NOMO-1 treated with DMSO at 0.1 percent for 48 hours (cell line): ENCODE data around the gene MRPL30.
"Not testable (repeated sequence)": the region's sequence is repeated elsewhere in the genome, so short reads cannot be mapped to it uniquely, and the experiment has no call there.

Experiments used
- DNase-seq: peaks from one replicate; lab custom pipeline; 2025; ENCODE audit not compliant: unreplicated experiment; lab: John Stamatoyannopoulos, UW

Gene MRPL30

DNA sequence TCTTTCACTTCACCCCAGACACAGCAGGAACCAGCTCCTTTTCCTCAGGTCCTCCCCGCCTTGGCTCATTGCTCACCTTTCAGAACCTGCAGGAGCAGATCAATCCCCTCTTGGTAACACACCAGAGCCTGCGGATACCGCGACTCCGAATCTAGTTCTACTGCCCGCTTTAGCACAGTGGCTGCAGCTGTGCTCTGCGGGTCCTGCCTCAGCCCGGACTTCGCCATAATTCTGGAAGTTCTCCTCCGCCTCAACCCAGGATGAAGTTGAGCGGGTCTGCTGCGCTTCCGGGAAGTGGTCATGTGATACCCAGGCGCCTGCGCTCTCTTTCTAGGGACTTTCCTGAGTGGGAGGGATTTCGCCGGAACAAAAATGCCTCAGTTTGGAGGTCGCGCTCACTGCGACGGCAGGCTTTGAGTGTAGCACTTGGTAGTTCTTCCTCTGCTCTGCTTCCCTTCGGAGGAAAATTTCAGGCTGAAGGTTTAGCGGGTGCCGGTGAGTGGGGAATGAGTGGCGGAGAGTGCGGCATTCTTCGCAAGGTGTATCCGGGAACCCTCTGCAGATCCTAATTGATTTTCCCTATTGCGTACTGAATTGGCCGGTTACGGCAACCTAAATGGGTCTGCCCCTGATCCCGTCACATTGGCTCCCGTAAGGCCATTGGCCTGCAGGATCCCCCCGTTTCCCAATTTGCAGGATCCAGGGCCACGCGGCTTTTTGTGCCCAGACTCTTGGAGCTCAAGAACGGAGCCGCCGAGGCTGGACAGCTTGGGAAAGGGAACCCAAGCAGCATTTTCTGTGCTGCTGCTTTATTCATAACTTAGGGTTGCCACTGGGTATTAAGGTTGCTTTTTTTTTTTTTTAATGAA, at the start of gene MRPL30, which contains the start of gene MITD1:
Gene MRPL30 (plus strand): TSS at position 430 of the 869 bp plus-strand sequence. CDS start 5,020 bp downstream, outside the sequence.
Gene MITD1 (minus strand): TSS at position 304 of the 869 bp plus-strand sequence. CDS start 77 bp downstream, at position 227.
- DNase-seq, result peak; percentile 91

- DNase-seq, result not testable (repeated sequence)
These were observed 45.9 kb upstream of the MRPL30 start for GRCh38 chr2:99135044-99135556.

DNA sequence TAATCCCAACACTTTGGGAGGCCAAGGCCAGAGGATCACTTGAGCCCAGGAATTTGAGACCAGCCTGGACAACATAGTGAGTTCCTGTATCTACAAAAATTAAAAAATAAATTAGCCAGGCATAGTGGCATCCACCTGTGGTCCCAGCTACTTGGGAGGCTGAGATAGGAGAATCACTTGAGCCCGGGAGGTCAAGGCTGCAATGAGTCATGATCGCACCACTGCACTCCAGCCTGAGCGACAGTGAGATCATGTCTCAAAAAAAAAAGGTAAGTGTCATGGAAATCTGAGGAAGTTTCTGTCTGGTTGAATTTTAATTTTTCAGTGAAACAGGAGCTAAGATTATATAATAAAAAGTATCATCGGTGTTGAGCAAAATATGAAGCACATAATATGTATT, 42.0 kb upstream of the MRPL30 start:
- DNase-seq, result no peak

- no peak for DNase-seq
These were observed 40.7 kb upstream of the MRPL30 start for GRCh38 chr2:99140056-99140859.

DNA sequence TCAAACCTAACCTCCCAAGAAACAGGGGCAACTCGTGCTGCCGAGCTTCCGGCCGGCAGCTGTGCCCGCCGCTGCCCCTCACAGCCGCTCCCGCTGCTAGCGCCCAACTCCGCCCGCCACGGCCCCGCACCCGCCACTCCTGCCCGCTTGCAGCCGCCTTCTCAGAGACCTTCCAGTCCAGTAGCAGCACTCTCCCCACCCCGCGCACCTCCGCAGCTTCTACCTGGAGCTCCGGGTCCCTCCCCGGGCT, 40.2 kb upstream of the MRPL30 start:
- peak; percentile 71 for DNase-seq

- peak; percentile 94 for DNase-seq
These were observed 39.6 kb upstream of the MRPL30 start, which contains the start of gene C2orf15 for GRCh38 chr2:99141110-99142108. C2orf15 (plus strand) TSS chr2:99141707; CDS start chr2:99150559, 8,852 bp downstream.

- peak; percentile 80 for DNase-seq
These were observed 30.3 kb upstream of the MRPL30 start for GRCh38 chr2:99150706-99151105.

DNA sequence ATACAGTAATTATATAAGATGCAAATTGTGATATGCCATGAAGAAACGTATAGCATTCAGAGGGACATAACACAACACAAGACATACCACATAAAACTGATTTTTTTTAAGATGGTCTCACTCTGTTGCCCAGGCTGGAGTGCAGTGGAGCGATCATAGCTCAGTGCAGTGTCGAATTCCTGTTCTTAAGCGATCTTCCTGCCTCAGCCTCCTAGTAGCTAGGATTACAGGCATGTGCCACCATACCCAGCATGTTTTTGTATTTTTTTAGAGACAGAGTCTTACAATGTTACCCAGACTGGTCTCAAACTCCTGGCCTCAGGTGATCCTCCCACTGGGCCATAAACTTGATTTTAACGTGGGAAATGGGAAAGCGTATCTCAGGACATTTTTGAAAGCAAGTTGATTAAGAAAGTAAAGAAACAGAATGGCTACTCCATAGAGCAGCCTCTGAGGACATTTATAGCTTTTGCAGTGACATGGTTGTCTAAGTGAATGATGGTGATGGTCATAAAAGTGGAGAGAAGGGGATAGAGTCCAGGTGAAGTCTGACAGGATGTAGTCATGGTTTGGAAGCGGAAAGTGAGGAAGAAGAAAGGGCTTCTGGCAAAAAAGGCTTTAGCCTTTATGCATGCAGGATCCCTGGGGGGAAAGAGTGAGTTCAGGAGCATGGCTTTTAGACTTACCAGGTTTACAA, 28.6 kb upstream of the MRPL30 start:
- DNase-seq, result no peak

DNA sequence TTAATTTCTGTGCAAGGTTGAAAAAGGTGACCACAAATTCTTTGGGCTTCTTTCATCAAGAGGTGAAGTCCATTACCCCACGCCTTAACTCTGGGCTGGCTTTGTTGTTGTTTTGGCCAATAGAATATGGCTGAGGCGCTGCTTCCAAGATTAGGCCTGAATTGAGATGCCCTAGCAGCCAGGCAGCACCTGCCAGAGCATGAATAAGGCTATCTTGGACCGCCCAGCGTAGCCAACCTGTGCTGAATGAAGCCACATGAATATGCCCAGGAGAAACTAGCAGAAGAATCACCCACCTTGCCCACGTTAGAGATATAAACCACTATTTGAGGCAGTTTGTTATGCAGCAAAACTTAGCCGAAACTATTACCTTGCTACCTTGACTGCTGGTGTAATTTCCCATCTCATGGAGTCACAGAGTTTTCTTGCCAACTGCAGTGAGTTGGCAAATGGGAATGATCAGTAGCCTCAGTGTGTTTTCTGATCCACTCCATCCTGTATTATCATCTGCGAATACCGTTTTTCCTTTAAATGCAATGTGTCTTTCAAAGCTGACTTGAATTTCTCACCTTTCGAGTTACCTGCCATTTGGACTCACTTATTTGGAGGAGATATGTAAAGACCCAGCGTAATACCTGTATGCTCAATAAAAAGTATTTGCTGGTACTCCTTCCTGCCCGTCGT, 26.9 kb upstream of the MRPL30 start:
- DNase-seq, result no peak

DNA sequence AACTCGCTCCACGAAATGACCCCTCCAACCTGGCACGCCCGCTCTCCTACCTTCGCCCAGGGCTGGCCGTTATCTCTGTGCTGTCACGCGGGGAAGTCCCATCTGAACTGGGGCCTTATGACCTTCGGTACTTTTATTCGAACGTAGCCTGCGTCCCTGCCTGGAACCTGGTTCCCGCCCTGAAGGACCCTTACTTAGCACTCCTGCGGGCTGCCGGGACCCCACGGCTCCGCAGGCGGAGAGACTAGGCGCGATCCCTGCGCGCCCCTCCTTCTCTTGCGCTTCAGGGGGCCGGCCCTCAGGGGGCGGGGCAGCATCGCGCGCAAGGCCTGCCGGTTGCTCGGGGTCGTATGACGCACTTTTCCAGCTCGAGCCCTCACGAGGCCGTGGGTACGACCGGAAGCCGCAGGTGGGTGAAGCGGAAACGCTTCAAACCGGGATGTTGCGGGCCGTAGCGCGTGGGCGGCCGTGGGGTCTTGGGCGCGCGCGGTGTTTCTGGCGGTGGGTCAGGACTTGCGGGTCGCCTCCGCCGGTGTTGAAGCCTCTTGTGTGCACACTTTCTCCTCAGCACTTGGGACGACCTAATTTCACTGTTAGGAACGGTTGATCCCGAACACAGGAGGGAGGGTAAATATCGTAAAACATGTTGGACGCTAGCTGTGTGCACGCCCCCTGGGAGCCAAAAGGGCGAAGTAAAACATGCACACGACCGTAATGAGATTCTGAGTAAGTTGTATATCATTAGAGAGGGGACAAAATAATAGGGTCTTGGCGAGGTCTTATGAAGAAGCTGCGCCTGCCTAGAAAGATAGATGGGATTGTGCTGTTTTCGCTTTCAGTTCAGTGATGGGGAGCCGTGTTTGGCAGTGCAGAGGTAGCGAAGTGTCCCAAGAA, 26.1 kb upstream of the MRPL30 start, which contains the start of the genes LIPT1 and TSGA10:
Gene LIPT1 (plus strand): TSS at position 325 of the 894 bp plus-strand sequence. CDS start 6,991 bp downstream, outside the sequence.
Gene TSGA10 (minus strand): TSS at position 300 of the 894 bp plus-strand sequence. CDS start 45,503 bp downstream, outside the sequence.
- peak; percentile 83 for DNase-seq

DNA sequence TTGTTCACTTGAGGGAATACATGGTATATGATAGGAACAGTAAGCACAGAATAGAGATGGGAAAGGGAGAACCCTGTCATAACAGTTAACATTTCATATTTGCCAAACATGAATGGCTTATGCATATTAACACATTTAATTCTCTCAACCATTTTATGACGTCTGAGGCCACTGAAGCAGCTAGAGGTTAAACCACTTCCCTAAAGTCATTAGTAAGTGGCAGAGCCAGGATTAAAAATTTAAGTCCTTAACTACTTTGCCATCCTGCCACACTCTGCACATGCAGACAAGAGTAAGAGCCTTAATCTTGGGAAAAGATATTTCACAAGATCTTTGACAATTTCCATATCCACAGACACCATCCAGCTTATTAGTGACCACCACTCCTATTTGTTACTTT, 24.1 kb upstream of the MRPL30 start:
- peak; percentile 50 for DNase-seq

- peak; percentile 1 for DNase-seq
These were observed 22.4 kb upstream of the MRPL30 start for GRCh38 chr2:99158599-99158998.

GRCh38 chr2:99159594-99159993, 21.4 kb upstream of the MRPL30 start:
- DNase-seq, result no peak

- DNase-seq, result no peak
These were observed 14.8 kb upstream of the MRPL30 start for GRCh38 chr2:99166218-99166617.

GRCh38 chr2:99169534-99169933, 11.4 kb upstream of the MRPL30 start:
- no peak for DNase-seq

DNA sequence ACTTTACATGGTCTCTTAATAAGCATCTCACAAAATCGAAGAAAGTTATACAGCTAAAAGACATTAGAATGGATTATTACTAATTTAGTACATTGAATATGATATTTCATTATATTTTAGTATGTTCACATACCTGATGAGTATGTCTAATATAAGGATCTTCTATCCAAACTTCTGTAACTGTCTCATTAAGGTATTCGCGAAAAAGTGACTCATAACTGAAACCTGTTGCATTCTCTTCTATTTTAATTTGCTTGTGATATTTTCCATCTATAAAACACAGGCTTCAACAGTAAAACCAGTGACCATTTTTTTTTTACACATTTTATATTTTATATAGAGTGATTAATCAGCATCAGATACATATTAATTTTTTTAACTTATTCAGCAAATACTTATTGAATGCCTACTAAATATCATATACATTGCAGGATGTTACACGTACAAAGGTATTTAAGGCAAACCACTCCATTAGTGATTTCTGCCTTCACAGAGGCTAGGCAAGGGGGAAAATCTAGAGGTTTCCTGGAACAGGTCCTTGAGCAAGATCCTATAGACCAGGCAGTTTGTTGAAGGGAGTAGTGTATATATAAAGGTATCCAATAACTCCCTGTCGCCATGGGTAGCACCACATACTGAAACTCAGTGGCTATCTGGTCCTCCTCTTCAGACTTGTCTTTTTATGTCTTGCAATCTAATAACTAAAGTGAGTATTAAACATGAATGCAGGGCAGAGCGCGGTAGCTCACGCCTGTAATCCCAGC, 9.4 kb upstream of the MRPL30 start:
- DNase-seq, result no peak

GRCh38 chr2:99181624-99182000, 628 bp downstream of the MRPL30 start:
- peak; percentile 15 for DNase-seq
